Adrenal gland (tissue), 12 donors: ENCODE measurements around the gene DBNDD1. TPM values are rescaled to one million over a fixed set of nuclear protein-coding genes. Genes with fewer than 3 reads are reported as not detected.

Experiments
- DNase-seq, 7 donors: peaks; one replicate each; pipeline ENCODE4 v3.0.0-alpha.2; 2019 to 2020
- H3K27ac ChIP-seq, 5 donors: fragments of 200-600 bp; sonication (generic) in 4 of 5; 1 replicate in 3 of 5; 2 replicates in 2 of 5; pipeline versions ENCODE4 v1.5.1 to v1.8.0; 2016 to 2020; ENCODE audit warnings: mild to moderate bottlenecking in 1 of 5
- H3K27me3 ChIP-seq: fragments of 200-600 bp; 2 replicates; pipeline ENCODE4 v1.8.0; 2021
- H3K36me3 ChIP-seq, 2 donors: fragments of 200-600 bp; replicated peaks in 1 of 2; 1 replicate in 1 of 2; 2 replicates in 1 of 2; pipeline versions ENCODE4 v1.5.1 to v1.8.0; 2018 to 2022
- H3K4me1 ChIP-seq, 2 donors: fragments of 200-600 bp; replicated peaks in 1 of 2; 1 replicate in 1 of 2; 2 replicates in 1 of 2; pipeline versions ENCODE4 v1.5.1 to v1.8.0; 2018 to 2021
- H3K4me3 ChIP-seq, 4 donors: fragments of 200-600 bp; sonication (generic) in 3 of 4; one replicate each; pipeline ENCODE4 v1.5.1; 2016 to 2018
- H3K9me3 ChIP-seq, 3 donors: fragments of 200-600 bp; sonication (generic) in 1 of 3; replicated peaks in 1 of 3; 1 replicate in 2 of 3; 2 replicates in 1 of 3; pipeline versions ENCODE4 v1.5.1 to v1.8.0; 2016 to 2021
- POLR2A ChIP-seq, 2 donors: fragments of 450-650 bp; IDR thresholded peaks; one replicate each; pipeline ENCODE4 v1.6.1; 2017; ENCODE audit warnings: antibody characterized with exemption in 2 of 2, mild to moderate bottlenecking in 2 of 2, moderate library complexity in 1 of 2
- WGBS, 4 donors: extraction: QIAGEN DNeasy Blood & Tissue Kit in 2 of 4; methylation state at CpG; one replicate each; pipeline versions ENCODE4 v1.1.5 to v1.1.7; 2013 to 2017; 5-methylcytosine and 5-hydroxymethylcytosine counted together
- intact Hi-C, 2 donors: fragments of 100-400 bp; cut with DNase I; formaldehyde crosslinking; loops; one replicate each; pipeline versions ENCODE4 v1.14.1 to v1.15.0; 2022 to 2023
- polyA plus RNA-seq, 3 donors: library from polyadenylated mRNA; stranded (reverse); fragments of 200-250 nt in 2 of 3; fragments of 350-450 nt in 1 of 3; fragmentation: Illumina TruSeq in 1 of 3; extraction: RNeasy Lipid Tissue Mini Kit (QIAGEN cat#74804) in 1 of 3; gene quantifications; one replicate each; pipeline ENCODE4 v1.2.3, GENCODE V29; 2013 to 2014
- total RNA-seq, 9 donors: library from RNA; depleted of rRNA in 4 of 9; stranded (reverse); fragments of >200 nt in 4 of 9; fragments of 120-200 nt in 1 of 9; fragmentation: NEBNext Ultra II Directional in 1 of 9; extraction: Animal tissue kit (Norgen Biotek cat#: 25700) in 1 of 9; gene quantifications; one replicate each; pipeline versions ENCODE4 v1.1.0 to v1.2.4, GENCODE V29; 2013 to 2023
- TF ChIP-seq, protein P1 (sequence below), 6 experiments: fragments of 450-650 bp in 4 of 6; fragments of 200-600 bp in 2 of 6; sonication (generic) in 1 of 6; IDR thresholded peaks; 1 replicate in 5 of 6; 2 replicates in 1 of 6; pipeline versions ENCODE4 v1.5.1 to v1.8.0; 2016 to 2021; ENCODE audit warnings: antibody characterized with exemption in 6 of 6, mild to moderate bottlenecking in 2 of 6, moderate library complexity in 1 of 6
- donor health status: healthy with polysubstance abuse.
- donor health status: Bipolar disorder and iron deficiency.
- donor health status: DM: yes; HTN: yes; CAD: no.
- donor health status: DM: no; HTN: no; CAD: no.
- donor health status: DM: no; HTN: no; CAD: no.
- donor health status: DM: yes; HTN: yes; CAD: no.

DBNDD1 gene
- total and polyA plus RNA-seq, 12 donors, result 1.4 to 24.2 (median 7.0) TPM

DNA sequence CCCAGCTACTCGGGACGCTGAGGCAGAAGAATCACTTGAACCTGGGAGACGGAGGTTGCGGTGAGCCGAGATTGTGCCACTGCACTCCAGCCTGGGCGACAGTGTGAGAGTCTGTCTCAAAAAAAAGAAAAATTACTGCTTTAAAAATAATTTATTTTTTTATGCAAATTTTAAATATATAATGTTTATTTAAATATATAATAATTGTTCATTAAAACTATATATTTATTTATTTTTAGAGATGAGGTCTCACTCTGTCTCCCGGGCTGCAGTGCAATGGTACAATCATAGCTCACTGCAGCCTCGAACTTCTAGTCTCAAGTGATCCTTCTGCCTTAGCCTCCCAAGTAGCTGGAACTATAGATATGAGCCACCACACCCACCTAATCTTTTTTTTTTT lies 15.2 kb upstream of the DBNDD1 start:
- Histone ChIP-seq H3K4me1 (no peaks in the 10 kb centered on the region), H3K27ac (no peak overlapping the region), H3K36me3 (peaks cover 0 to 34% of the 10 kb centered on the region in 2 donors), H3K27me3 (no peaks in the 10 kb centered on the region), H3K9me3 (no peaks in the 10 kb centered on the region), H3K4me3 (no peak overlapping the region)
- no peak for DNase-seq
- intact Hi-C loops, result no loop called here
- WGBS, 4 donors, result 80 to 91% (median 89%) methylated on average over 8 of the region's 8 CpGs
- TF ChIP-seq POLR2A (IDR thresholded peaks at IDR 0.05), result no peak

DNA sequence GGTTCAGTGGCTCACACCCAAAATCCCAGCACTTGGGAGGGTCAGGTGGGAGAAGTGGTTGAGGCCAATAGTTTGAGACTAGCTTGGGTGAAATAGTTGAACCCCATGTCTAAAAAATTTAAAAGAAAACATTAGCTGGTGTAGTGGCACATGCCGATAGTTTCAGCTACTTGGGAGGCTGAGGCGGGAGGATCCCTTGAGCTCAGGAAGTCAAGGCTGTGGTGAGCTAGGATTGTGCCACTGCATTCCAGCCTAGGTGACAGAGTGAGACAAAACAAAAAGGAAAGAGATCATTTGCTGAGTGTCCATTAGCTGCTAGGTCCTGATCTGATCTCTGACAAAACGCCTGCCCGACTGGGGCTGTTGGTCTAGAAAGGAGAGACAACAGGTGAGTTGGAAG lies 14.1 kb upstream of the DBNDD1 start:
- Histone ChIP-seq H3K36me3 (peaks cover 0 to 34% of the 10 kb centered on the region in 2 donors), H3K27ac (no peak overlapping the region), H3K4me1 (no peaks in the 10 kb centered on the region), H3K4me3 (no peak overlapping the region), H3K9me3 (no peaks in the 10 kb centered on the region), H3K27me3 (no peaks in the 10 kb centered on the region)
- DNase-seq, result no peak
- TF ChIP-seq POLR2A (IDR thresholded peaks at IDR 0.05), result no peak
- TF ChIP-seq, protein P1, sequence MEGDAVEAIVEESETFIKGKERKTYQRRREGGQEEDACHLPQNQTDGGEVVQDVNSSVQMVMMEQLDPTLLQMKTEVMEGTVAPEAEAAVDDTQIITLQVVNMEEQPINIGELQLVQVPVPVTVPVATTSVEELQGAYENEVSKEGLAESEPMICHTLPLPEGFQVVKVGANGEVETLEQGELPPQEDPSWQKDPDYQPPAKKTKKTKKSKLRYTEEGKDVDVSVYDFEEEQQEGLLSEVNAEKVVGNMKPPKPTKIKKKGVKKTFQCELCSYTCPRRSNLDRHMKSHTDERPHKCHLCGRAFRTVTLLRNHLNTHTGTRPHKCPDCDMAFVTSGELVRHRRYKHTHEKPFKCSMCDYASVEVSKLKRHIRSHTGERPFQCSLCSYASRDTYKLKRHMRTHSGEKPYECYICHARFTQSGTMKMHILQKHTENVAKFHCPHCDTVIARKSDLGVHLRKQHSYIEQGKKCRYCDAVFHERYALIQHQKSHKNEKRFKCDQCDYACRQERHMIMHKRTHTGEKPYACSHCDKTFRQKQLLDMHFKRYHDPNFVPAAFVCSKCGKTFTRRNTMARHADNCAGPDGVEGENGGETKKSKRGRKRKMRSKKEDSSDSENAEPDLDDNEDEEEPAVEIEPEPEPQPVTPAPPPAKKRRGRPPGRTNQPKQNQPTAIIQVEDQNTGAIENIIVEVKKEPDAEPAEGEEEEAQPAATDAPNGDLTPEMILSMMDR (IDR thresholded peaks at IDR 0.05), result no peak
- intact Hi-C loops, result no loop called here
- 91 to 96% (median 94%) methylated on average over 4 of the region's 4 CpGs for WGBS, 4 donors

DNA sequence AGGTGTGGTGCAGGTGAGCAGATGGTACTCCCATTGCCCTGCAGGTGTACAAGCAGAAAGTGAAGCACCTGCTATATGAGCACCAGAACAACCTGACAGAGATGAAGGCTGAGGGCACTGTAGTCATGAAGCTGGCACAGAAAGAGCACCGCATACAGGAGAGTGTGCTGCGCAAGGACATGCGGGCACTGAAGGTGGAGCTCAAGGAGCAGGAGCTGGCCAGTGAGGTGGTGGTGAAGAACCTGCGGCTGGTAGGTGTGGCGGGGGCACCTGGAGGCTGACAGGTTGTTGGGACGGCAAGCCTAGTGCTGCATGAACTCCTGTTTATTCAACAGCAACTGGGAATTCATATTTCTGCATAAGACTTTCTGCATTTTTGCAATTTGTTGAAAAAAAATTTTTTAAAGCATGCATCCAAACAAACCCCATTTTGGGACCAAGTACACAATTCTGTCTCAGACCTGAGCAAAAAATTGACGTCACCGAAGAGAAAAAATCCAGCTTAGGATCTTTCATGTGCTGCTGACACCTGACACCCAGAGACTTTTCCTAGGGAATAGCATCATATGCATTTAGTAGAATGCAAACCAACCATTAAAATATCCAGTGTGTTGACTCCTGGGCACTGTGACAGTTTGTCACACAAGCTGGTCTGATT lies 13.5 kb upstream of the DBNDD1 start:
- H3K4me3 ChIP-seq, result no peak overlapping the region
- H3K36me3 ChIP-seq, result peaks cover 0 to 28% of the 10 kb centered on the region in 2 donors
- no peak for DNase-seq
- no peaks in the 10 kb centered on the region for H3K27me3 ChIP-seq
- TF ChIP-seq, protein P1 (IDR thresholded peaks at IDR 0.05), result no peak
- no peak for TF ChIP-seq POLR2A (IDR thresholded peaks at IDR 0.05)
- no peaks in the 10 kb centered on the region for H3K4me1 ChIP-seq
- H3K27ac ChIP-seq, result no peak overlapping the region
- WGBS, 4 donors, result 82 to 87% (median 85%) methylated on average over 8 of the region's 8 CpGs
- intact Hi-C loops, result no loop called here
- H3K9me3 ChIP-seq, result no peaks in the 10 kb centered on the region

DNA sequence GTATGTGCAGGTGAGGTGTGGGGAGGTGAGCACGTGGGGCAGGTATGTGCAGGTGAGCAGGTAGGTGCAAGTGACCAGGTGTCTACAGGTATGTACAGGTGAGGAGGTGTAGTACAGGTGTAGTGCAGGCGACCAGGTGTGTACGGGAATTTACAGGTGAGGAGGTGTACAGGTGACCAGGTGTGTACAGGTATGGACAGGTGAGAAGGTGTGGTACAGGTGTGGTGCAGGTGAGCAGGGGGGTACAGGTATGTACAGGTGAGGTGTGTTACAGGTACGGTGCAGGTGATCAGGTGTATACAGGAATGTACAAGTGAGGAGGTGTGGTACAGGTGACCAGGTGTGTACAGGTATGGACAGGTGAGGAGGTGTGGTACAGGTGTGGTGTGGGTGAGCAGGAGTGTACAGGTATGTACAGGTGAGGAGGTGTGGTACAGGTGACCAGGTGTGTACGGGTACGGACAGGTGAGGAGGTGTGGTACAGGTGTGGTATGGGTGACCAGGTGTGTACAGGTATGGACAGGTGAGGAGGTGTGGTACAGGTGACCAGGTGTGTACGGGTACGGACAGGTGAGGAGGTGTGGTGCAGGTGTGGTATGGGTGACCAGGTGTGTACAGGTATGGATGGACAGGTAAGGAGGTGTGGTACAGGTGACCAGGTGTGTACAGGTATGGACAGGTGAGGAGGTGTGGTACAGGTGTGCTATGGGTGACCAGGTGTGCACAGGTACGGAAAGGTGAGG lies 12.8 kb upstream of the DBNDD1 start:
- Histone ChIP-seq H3K36me3 (peaks cover 0 to 23% of the 10 kb centered on the region in 2 donors), H3K4me1 (no peaks in the 10 kb centered on the region), H3K9me3 (no peaks in the 10 kb centered on the region), H3K27me3 (no peaks in the 10 kb centered on the region), H3K27ac (no peak overlapping the region), H3K4me3 (no peak overlapping the region)
- WGBS, 4 donors, result 83 to 86% (median 84%) methylated on average over 9 of the region's 9 CpGs
- no peak for DNase-seq
- TF ChIP-seq, protein P1 (IDR thresholded peaks at IDR 0.05), result peak in 2 of 6 experiments; percentile 14 to 35
- TF ChIP-seq POLR2A (IDR thresholded peaks at IDR 0.05), result no peak
- intact Hi-C loops, result no loop called here
